Measurements from ENCODE around the gene SMNDC1.

Gene SMNDC1

GRCh38 chr10:110340816-110341215 is 36.1 kb upstream of the SMNDC1 start:
- Histone ChIP-seq H3K27ac (no peak overlapping the region), H4K20me1 (ENCODE audit: insufficient read depth) (no peaks in the 10 kb centered on the region), H3K36me3 (ENCODE audit: insufficient read depth) (no peaks in the 10 kb centered on the region), H3K4me2 (no peak overlapping the region), H2AFZ (ENCODE audit: low read depth) (no peak overlapping the region), H3K4me3 (IDR thresholded peaks at IDR 0.05; ENCODE audit: insufficient read depth, low read depth, low read length) (no peak overlapping the region), H3K79me2 (ENCODE audit: insufficient read depth, low read depth) (no peaks in the 10 kb centered on the region), H3K4me1 (ENCODE audit: low read depth, poor library complexity, severe bottlenecking) (peaks cover 53% of the 10 kb centered on the region), H3K9ac (no peak overlapping the region), H3K27me3 (ENCODE audit: insufficient read depth, low read depth) (no peaks in the 10 kb centered on the region)
- TF ChIP-seq CTCF (conservative IDR thresholded peaks at IDR 0.05; ENCODE audit: low read depth, low read length): no peak

- no peak overlapping the region for H2AFZ ChIP-seq (ENCODE audit: low read depth)
- H3K4me2 ChIP-seq: no peak overlapping the region
- no peaks in the 10 kb centered on the region for H3K27me3 ChIP-seq (ENCODE audit: insufficient read depth, low read depth)
- no peak for TF ChIP-seq CTCF (conservative IDR thresholded peaks at IDR 0.05; ENCODE audit: low read depth, low read length)
- no peaks in the 10 kb centered on the region for H3K79me2 ChIP-seq (ENCODE audit: insufficient read depth, low read depth)
- H3K4me3 ChIP-seq (IDR thresholded peaks at IDR 0.05; ENCODE audit: insufficient read depth, low read depth, low read length): no peak overlapping the region
- H3K36me3 ChIP-seq (ENCODE audit: insufficient read depth): no peaks in the 10 kb centered on the region
- no peaks in the 10 kb centered on the region for H4K20me1 ChIP-seq (ENCODE audit: insufficient read depth)
- peaks cover 49% of the 10 kb centered on the region for H3K4me1 ChIP-seq (ENCODE audit: low read depth, poor library complexity, severe bottlenecking)
- no peak overlapping the region for H3K27ac ChIP-seq
- H3K9ac ChIP-seq: no peak overlapping the region
Measured at GRCh38 chr10:110340122-110340521, 35.4 kb upstream of the SMNDC1 start.

GRCh38 chr10:110337906-110338305 is 33.2 kb upstream of the SMNDC1 start:
- Histone ChIP-seq H3K9ac (no peak overlapping the region), H3K4me3 (IDR thresholded peaks at IDR 0.05; ENCODE audit: insufficient read depth, low read depth, low read length) (no peak overlapping the region), H4K20me1 (ENCODE audit: insufficient read depth) (no peaks in the 10 kb centered on the region), H3K27me3 (ENCODE audit: insufficient read depth, low read depth) (no peaks in the 10 kb centered on the region), H3K4me2 (no peak overlapping the region), H3K36me3 (ENCODE audit: insufficient read depth) (no peaks in the 10 kb centered on the region), H3K79me2 (ENCODE audit: insufficient read depth, low read depth) (no peaks in the 10 kb centered on the region), H3K27ac (no peak overlapping the region), H2AFZ (ENCODE audit: low read depth) (no peak overlapping the region), H3K4me1 (ENCODE audit: low read depth, poor library complexity, severe bottlenecking) (peaks cover 27% of the 10 kb centered on the region)
- TF ChIP-seq CTCF (conservative IDR thresholded peaks at IDR 0.05; ENCODE audit: low read depth, low read length): no peak

- no peak for TF ChIP-seq CTCF (conservative IDR thresholded peaks at IDR 0.05; ENCODE audit: low read depth, low read length)
- no peak overlapping the region for H3K4me3 ChIP-seq (IDR thresholded peaks at IDR 0.05; ENCODE audit: insufficient read depth, low read depth, low read length)
- no peak overlapping the region for H3K27ac ChIP-seq
- peaks cover 22% of the 10 kb centered on the region for H3K4me1 ChIP-seq (ENCODE audit: low read depth, poor library complexity, severe bottlenecking)
- H3K36me3 ChIP-seq (ENCODE audit: insufficient read depth): no peaks in the 10 kb centered on the region
- H3K27me3 ChIP-seq (ENCODE audit: insufficient read depth, low read depth): no peaks in the 10 kb centered on the region
- no peaks in the 10 kb centered on the region for H3K79me2 ChIP-seq (ENCODE audit: insufficient read depth, low read depth)
- H3K9ac ChIP-seq: no peak overlapping the region
- H3K4me2 ChIP-seq: no peak overlapping the region
- no peaks in the 10 kb centered on the region for H4K20me1 ChIP-seq (ENCODE audit: insufficient read depth)
- H2AFZ ChIP-seq (ENCODE audit: low read depth): no peak overlapping the region
Measured at GRCh38 chr10:110337401-110337800, 32.7 kb upstream of the SMNDC1 start.
